Keratinocyte (primary cell): Measurements from ENCODE around the gene RICTOR. TPM values are rescaled to one million over a fixed set of nuclear protein-coding genes. Genes with fewer than 3 reads are reported as not detected.

Experiments used
- DNase-seq: peaks from one replicate; pipeline ENCODE4 v3.0.0-alpha.2; 2011; ENCODE audit warnings: low read depth, missing footprints, low spot score
- FAIRE-seq: peaks from 2 replicates; lab custom pipeline; 2011; peaks lifted over from hg19 to GRCh38; lab: Jason Lieb, UNC
- H2AFZ ChIP-seq: 2 replicates; pipeline ENCODE4 v1.6.0; 2012; ENCODE audit warnings: low read length, control low read depth, inconsistent platforms; ENCODE audit not compliant: control insufficient read depth
- H3K27ac ChIP-seq: 2 replicates; pipeline ENCODE4 v1.5.1; 2011; ENCODE audit warnings: low read length; ENCODE audit not compliant: control insufficient read depth, insufficient read depth
- H3K27me3 ChIP-seq: 3 replicates; pipeline ENCODE4 v1.6.0; 2011; ENCODE audit warnings: low read length; ENCODE audit not compliant: control insufficient read depth, insufficient read depth; ENCODE audit errors: extremely low read depth
- H3K36me3 ChIP-seq, 2 experiments: 2 replicates in 1 of 2; 3 replicates in 1 of 2; pipeline ENCODE4 v1.5.1; 2011; ENCODE audit warnings: low read length in 2 of 2, mild to moderate bottlenecking in 1 of 2; ENCODE audit not compliant: control insufficient read depth in 2 of 2, insufficient read depth in 2 of 2; ENCODE audit errors: extremely low read depth in 1 of 2
- H3K4me1 ChIP-seq: 3 replicates; pipeline ENCODE4 v1.5.1; 2011; ENCODE audit warnings: low read length; ENCODE audit not compliant: control insufficient read depth, insufficient read depth; ENCODE audit errors: extremely low read depth
- H3K4me2 ChIP-seq: 3 replicates; pipeline ENCODE4 v1.6.0; 2011; ENCODE audit warnings: low read depth, low read length; ENCODE audit not compliant: control insufficient read depth, insufficient read depth; ENCODE audit errors: extremely low read depth
- H3K4me3 ChIP-seq, 3 experiments: fragments of 200-600 bp in 1 of 3; sonication (generic) in 1 of 3; 2 replicates in 2 of 3; 3 replicates in 1 of 3; pipeline ENCODE4 v1.5.1; 2011 to 2016; ENCODE audit warnings: low read length in 3 of 3, mild to moderate bottlenecking in 3 of 3, control low read depth in 2 of 3, inconsistent platforms in 1 of 3, low read depth in 1 of 3, mixed read lengths in 1 of 3, mixed run types in 1 of 3, moderate library complexity in 1 of 3; ENCODE audit not compliant: control insufficient read depth in 2 of 3, insufficient read depth in 2 of 3; ENCODE audit errors: extremely low read depth in 1 of 3
- H3K79me2 ChIP-seq: 2 replicates; pipeline ENCODE4 v1.6.0; 2012; ENCODE audit warnings: low read length; ENCODE audit not compliant: control insufficient read depth, insufficient read depth
- H3K9ac ChIP-seq: 3 replicates; pipeline ENCODE4 v1.6.0; 2011; ENCODE audit warnings: low read length; ENCODE audit not compliant: control insufficient read depth, insufficient read depth; ENCODE audit errors: extremely low read depth
- H3K9me1 ChIP-seq: 3 replicates; pipeline ENCODE4 v1.6.0; 2011; ENCODE audit warnings: low read length; ENCODE audit not compliant: control insufficient read depth, insufficient read depth; ENCODE audit errors: extremely low read depth
- H3K9me3 ChIP-seq: 2 replicates; pipeline ENCODE4 v1.5.1; 2012; ENCODE audit warnings: low read depth, low read length; ENCODE audit not compliant: control insufficient read depth
- H4K20me1 ChIP-seq: 3 replicates; pipeline ENCODE4 v1.6.0; 2011; ENCODE audit warnings: low read length; ENCODE audit not compliant: control insufficient read depth, insufficient read depth; ENCODE audit errors: extremely low read depth
- CTCF ChIP-seq, 3 experiments: IDR thresholded peaks in 1 of 3; conservative IDR thresholded peaks in 1 of 3; optimal IDR thresholded peaks in 1 of 3; 2 replicates in 2 of 3; 3 replicates in 1 of 3; pipeline versions ENCODE3 to v1.5.1; 2011; ENCODE audit warnings: low read length in 3 of 3, mild to moderate bottlenecking in 3 of 3, moderate library complexity in 2 of 3, control low read depth in 1 of 3, inconsistent platforms in 1 of 3; ENCODE audit not compliant: insufficient read depth in 2 of 3; ENCODE audit errors: extremely low read depth in 1 of 3
- EZH2 ChIP-seq: IDR thresholded peaks from one replicate; pipeline ENCODE4 v1.6.1; 2012; ENCODE audit warnings: inconsistent platforms, mild to moderate bottlenecking, low read length, moderate library complexity
- dilution Hi-C: fragments of 300-500 bp; cut with MboI; formaldehyde crosslinking; loops from one replicate; pipeline ENCODE4 v1.7.0; 2020; ENCODE audit warnings: low sequenced_read_pairs; ENCODE audit not compliant: extremely low pct_ligation_motif_present
- polyA plus RNA-seq, 5 experiments: library from polyadenylated mRNA; depleted of rRNA in 3 of 5; stranded (reverse) in 3 of 5; stranded (forward) in 1 of 5; unstranded in 1 of 5; fragments of >200 nt; gene quantifications; 1 replicate in 1 of 5; 2 replicates in 3 of 5; 3 replicates in 1 of 5; pipeline versions ENCODE4 v1.2.1 to v1.2.3, GENCODE V29; 2011 to 2012; ENCODE audit warnings: missing spikeins in 2 of 5, low read depth in 1 of 5, low replicate concordance in 1 of 5

Gene RICTOR
- polyA plus RNA-seq, 1 donor (not counting 4 experiments of a cell fraction or from before 2014, with no cell fraction given), result 11.5 TPM

DNA sequence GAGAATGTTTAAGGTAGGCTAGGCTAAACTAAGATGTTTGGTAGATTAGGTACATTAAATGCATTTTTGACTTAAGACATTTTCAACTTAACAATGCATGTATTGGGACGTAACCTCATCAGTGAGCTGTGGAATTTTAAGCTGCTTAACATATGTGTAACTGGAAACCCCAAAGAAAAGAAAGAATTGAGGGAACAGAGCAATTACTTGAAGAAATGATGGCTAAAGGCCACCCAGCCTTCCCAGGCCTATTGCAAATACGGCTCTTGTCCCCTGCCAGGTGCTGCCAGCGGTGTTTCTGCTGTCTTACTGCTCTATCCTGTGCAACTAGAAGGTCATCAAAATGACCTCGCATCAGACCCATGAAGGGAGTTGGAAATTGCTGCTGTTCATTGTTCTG is 52.0 kb downstream of the RICTOR start:
- no peaks in the 10 kb centered on the region for H3K27me3 ChIP-seq

DNA sequence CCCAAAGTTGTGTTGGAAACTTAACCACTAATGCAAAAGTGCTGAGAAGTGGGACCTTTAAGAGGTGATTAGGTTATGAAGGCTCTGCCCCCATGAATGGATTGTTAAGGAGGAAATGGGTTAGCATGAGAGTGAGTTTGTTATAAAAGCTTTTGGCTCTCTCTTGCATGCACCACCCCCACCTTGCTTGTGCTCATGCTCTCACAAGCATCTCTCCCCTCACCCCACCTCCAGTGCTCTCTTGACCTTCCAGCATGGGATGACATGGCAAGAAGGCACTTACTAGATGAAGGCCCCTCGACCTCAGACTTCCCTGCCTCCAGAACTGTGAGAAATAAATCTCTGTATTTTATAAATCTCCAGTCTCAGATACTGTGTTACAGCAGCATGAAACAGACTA is 52.8 kb downstream of the RICTOR start:
- Histone ChIP-seq H3K9me1 (no peaks in the 10 kb centered on the region), H3K4me1 (no peaks in the 10 kb centered on the region), H3K36me3 (peaks cover 0 to 1% of the 10 kb centered on the region in 2 experiments), H3K9ac (no peak overlapping the region), H3K79me2 (peaks cover 18% of the 10 kb centered on the region), H4K20me1 (no peaks in the 10 kb centered on the region), H3K9me3 (no peaks in the 10 kb centered on the region), H3K27me3 (no peaks in the 10 kb centered on the region), H3K4me2 (no peak overlapping the region), H2AFZ (no peak overlapping the region), H3K4me3 (no peak overlapping the region), H3K27ac (no peak overlapping the region)
- DNase-seq (no peak), FAIRE-seq (no peak)
- no peak for TF ChIP-seq CTCF (optimal IDR thresholded peaks at IDR 0.05 in 1 of 3, IDR thresholded peaks at IDR 0.05 in 1 of 3, conservative IDR thresholded peaks at IDR 0.05 in 1 of 3; ENCODE audit: extremely low read depth in 1 of 3, insufficient read depth in 2 of 3, low read length in 3 of 3)
- TF ChIP-seq EZH2, result no peak
- dilution Hi-C loops, result no loop called here

More for the DNA sequence above, 52.0 kb downstream of the RICTOR start:
- Histone ChIP-seq H3K4me3 (no peak overlapping the region), H2AFZ (no peak overlapping the region), H3K4me2 (no peak overlapping the region), H3K4me1 (no peaks in the 10 kb centered on the region), H3K9me1 (no peaks in the 10 kb centered on the region), H3K36me3 (peaks cover 0 to 1% of the 10 kb centered on the region in 2 experiments), H3K27ac (no peak overlapping the region), H3K9me3 (no peaks in the 10 kb centered on the region), H3K79me2 (peaks cover 18% of the 10 kb centered on the region), H3K9ac (no peak overlapping the region), H4K20me1 (no peaks in the 10 kb centered on the region)
- TF ChIP-seq CTCF (optimal IDR thresholded peaks at IDR 0.05 in 1 of 3, IDR thresholded peaks at IDR 0.05 in 1 of 3, conservative IDR thresholded peaks at IDR 0.05 in 1 of 3; ENCODE audit: extremely low read depth in 1 of 3, insufficient read depth in 2 of 3, low read length in 3 of 3) (no peak), EZH2 (no peak)
- FAIRE-seq, result no peak
- DNase-seq, result no peak
- dilution Hi-C loops, result no loop called here
